ENCODE data around the gene NUDC. TPM values are rescaled to one million over a fixed set of nuclear protein-coding genes. Genes with fewer than 3 reads are reported as not detected.

The NUDC gene
- total and polyA plus RNA-seq, 10 of the 15 experiments (the other 5 are each of a cell fraction or from before 2014, with no cell fraction given) = 5.5 to 227 (median 67.4) TPM

DNA sequence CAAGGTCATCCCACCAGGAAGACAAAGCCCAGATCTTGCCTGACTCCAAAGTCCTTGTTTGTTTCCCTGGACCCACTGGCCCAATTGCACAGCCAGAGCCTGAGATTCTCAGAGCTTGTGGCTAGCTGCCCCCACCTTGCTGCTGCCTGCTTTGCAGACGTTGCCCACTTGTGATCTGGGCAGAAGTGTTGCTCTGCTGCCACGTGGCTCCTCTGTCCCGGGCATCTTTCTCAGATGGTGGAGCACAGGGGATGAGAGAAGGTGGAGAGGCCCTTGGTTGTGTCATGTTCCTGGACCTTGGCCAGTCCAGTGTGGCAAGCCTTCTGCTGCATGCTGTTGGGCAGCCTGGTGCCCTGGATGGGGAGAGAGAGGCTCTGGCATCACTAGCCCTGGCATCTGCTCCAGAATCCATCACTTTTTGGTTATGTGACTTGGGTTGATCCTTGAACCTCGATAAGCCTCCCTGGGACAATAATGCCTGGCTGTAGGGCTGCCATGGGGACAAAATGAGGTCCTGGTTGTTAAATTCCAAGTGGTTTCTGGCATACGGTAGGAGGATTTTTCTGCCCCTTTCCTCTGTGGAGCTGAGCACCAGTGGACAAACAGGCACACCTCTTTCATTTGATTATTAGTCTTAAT lies 6.2 kb upstream of the NUDC start (continued):
- TF ChIP-seq JUNB (IDR thresholded peaks at IDR 0.05) = no peak

DNA sequence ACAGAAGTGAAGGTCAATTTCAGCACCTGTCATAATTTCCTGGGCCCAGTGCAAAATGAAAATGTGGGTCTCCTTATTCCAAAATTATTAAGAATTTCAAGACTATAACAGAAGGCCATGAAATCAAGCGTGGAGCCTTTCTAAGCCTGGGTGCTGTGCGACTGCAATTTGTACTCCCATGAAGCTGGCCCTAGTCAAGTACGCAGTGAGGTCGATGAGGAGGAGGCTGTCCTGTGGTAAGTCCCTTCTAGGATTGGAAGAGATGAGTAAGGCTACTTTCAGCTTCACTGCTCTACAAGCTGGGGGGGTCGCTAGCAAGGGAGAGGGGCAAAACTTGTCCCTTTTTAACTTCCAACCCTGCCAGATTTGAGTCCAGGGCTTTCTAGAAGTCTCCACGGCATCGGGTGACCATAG lies 410 bp upstream of the NUDC start:
- RAD21 ChIA-PET (ENCODE audit: unreplicated experiment) = interaction anchor here (1.4 kb wide), 1 partner anchor 20 kb away, joined by 3 read pairs; the partner anchor contains the start of gene GPATCH3
- Histone ChIP-seq H3K9ac (ENCODE audit: control insufficient read depth, insufficient read depth, low read length) (peak overlapping the region; percentile 84), H4K20me1 (ENCODE audit: control insufficient read depth, insufficient read depth) (no peaks in the 10 kb centered on the region; the same call in 1 of the 2 replicates), H3K79me2 (ENCODE audit: control insufficient read depth, insufficient read depth, low read length) (peaks cover 28% of the 10 kb centered on the region), H3K4me2 (ENCODE audit: control insufficient read depth, insufficient read depth) (peak overlapping the region; percentile 99), H3K36me3 (ENCODE audit: control insufficient read depth in 2 of 2, insufficient read depth in 2 of 2, low read length in 1 of 2) (peaks cover 5 to 11% of the 10 kb centered on the region in 2 experiments), H3K27ac (ENCODE audit: control insufficient read depth, insufficient read depth) (peak overlapping the region; percentile 36; the same call in 1 of the 2 replicates), H2AFZ (ENCODE audit: control insufficient read depth, low read depth, low read length) (peak overlapping the region; percentile 97), H3K9me3 (replicated peaks; ENCODE audit: control insufficient read depth, insufficient read depth, low read length) (no peaks in the 10 kb centered on the region), H3K4me1 (ENCODE audit: control insufficient read depth, insufficient read depth, low read length) (peaks cover 5% of the 10 kb centered on the region; the same call in 1 of the 2 replicates), H3K27me3 (replicated peaks in 1 of 2; ENCODE audit: control insufficient read depth in 2 of 2, insufficient read depth in 2 of 2, low read length in 1 of 2) (no peaks in the 10 kb centered on the region), H3K4me3 (peak overlapping the region; percentile 67)
- no TSS peak for BruUV-seq (replicated peaks)
- in situ Hi-C loops (cut with MboI) = no loop called here
- no peak for DNase-seq (ENCODE audit: low read depth, low spot score)
- intact Hi-C loops (cut with micrococcal nuclease; ENCODE audit: unreplicated experiment) = no loop called here
- CTCF ChIA-PET = interaction anchor here (1.0 kb wide), 1 partner anchor 191 kb away, joined by 3 read pairs; no protein-coding TSS in a partner anchor
- SMC1A ChIA-PET (ENCODE audit: uncharacterized antibody, unreplicated experiment) = interaction anchor here (0.6 to 2.0 kb wide), 4 partner anchors 10 to 326 kb away, joined by 3 to 11 read pairs (median 4); partner anchors contain the start of gene GPATCH3
- FAIRE-seq = no peak
- peak; percentile 29 for ATAC-seq
- POLR2A ChIA-PET = interaction anchor here (0.7 to 2.6 kb wide), 2 partner anchors 18 to 21 kb away, joined by 3 to 12 read pairs; partner anchors contain the start of gene GPATCH3
- WGBS (ENCODE audit: insufficient coverage, insufficient replicate concordance, low lambda C conversion rate, missing lambda C conversion rate) = 13% methylated on average over 7 of the region's 7 CpGs
- no peak for TF ChIP-seq SMAD1 (IDR thresholded peaks at IDR 0.05; ENCODE audit: low read depth, partially characterized antibody)
- TF ChIP-seq RUNX3 (IDR thresholded peaks at IDR 0.05; ENCODE audit: low read length) = no peak
- TF ChIP-seq NFYB (IDR thresholded peaks at IDR 0.05; ENCODE audit: insufficient read depth, low read depth, low read length) = no peak
- TF ChIP-seq, protein P1, sequence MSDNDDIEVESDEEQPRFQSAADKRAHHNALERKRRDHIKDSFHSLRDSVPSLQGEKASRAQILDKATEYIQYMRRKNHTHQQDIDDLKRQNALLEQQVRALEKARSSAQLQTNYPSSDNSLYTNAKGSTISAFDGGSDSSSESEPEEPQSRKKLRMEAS (IDR thresholded peaks at IDR 0.05; ENCODE audit: low read depth, low read length) = no peak
- TF ChIP-seq NRF1 (conservative IDR thresholded peaks at IDR 0.05; ENCODE audit: low read depth, low read length) = no peak
- no peak for TF ChIP-seq GATAD2B (conservative IDR thresholded peaks at IDR 0.05; ENCODE audit: low read depth)
- TF ChIP-seq, protein P2, sequence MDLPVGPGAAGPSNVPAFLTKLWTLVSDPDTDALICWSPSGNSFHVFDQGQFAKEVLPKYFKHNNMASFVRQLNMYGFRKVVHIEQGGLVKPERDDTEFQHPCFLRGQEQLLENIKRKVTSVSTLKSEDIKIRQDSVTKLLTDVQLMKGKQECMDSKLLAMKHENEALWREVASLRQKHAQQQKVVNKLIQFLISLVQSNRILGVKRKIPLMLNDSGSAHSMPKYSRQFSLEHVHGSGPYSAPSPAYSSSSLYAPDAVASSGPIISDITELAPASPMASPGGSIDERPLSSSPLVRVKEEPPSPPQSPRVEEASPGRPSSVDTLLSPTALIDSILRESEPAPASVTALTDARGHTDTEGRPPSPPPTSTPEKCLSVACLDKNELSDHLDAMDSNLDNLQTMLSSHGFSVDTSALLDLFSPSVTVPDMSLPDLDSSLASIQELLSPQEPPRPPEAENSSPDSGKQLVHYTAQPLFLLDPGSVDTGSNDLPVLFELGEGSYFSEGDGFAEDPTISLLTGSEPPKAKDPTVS (IDR thresholded peaks at IDR 0.05; ENCODE audit: low read depth, low read length) = peak; percentile 99
- no peak for TF ChIP-seq DPF2 (IDR thresholded peaks at IDR 0.05)
- TF ChIP-seq SIN3A (IDR thresholded peaks at IDR 0.05; ENCODE audit: low read depth, low read length) = peak; percentile 54; the same call in 1 of the 2 replicates
- TF ChIP-seq, protein P3, sequence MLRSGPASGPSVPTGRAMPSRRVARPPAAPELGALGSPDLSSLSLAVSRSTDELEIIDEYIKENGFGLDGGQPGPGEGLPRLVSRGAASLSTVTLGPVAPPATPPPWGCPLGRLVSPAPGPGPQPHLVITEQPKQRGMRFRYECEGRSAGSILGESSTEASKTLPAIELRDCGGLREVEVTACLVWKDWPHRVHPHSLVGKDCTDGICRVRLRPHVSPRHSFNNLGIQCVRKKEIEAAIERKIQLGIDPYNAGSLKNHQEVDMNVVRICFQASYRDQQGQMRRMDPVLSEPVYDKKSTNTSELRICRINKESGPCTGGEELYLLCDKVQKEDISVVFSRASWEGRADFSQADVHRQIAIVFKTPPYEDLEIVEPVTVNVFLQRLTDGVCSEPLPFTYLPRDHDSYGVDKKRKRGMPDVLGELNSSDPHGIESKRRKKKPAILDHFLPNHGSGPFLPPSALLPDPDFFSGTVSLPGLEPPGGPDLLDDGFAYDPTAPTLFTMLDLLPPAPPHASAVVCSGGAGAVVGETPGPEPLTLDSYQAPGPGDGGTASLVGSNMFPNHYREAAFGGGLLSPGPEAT (IDR thresholded peaks at IDR 0.05; ENCODE audit: low read depth) = peak; percentile 21; the same call in 1 of the 2 replicates
- TF ChIP-seq ZNF217 (IDR thresholded peaks at IDR 0.05) = no peak
- TF ChIP-seq MEF2B (IDR thresholded peaks at IDR 0.05; ENCODE audit: partially characterized antibody, poor library complexity, severe bottlenecking) = peak; percentile 28
- no peak for TF ChIP-seq ZNF622 (IDR thresholded peaks at IDR 0.05)
- no peak; a peak in 1 of 4 replicates for TF ChIP-seq EP300 (IDR thresholded peaks at IDR 0.05; ENCODE audit: borderline replicate concordance in 1 of 2, control insufficient read depth in 1 of 2, low read depth in 2 of 2, low read length in 2 of 2)
- TF ChIP-seq BMI1 (IDR thresholded peaks at IDR 0.05; ENCODE audit: borderline replicate concordance) = peak; percentile 91
- TF ChIP-seq, protein P4, sequence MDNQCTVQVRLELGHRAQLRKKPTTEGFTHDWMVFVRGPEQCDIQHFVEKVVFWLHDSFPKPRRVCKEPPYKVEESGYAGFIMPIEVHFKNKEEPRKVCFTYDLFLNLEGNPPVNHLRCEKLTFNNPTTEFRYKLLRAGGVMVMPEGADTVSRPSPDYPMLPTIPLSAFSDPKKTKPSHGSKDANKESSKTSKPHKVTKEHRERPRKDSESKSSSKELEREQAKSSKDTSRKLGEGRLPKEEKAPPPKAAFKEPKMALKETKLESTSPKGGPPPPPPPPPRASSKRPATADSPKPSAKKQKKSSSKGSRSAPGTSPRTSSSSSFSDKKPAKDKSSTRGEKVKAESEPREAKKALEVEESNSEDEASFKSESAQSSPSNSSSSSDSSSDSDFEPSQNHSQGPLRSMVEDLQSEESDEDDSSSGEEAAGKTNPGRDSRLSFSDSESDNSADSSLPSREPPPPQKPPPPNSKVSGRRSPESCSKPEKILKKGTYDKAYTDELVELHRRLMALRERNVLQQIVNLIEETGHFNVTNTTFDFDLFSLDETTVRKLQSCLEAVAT (IDR thresholded peaks at IDR 0.05) = peak; percentile 49; the same call in 1 of the 2 replicates

Measured in GM12878 (cell line).